ENCODE data around the gene OR5L1.

Gene OR5L1
- 0 reads per million in 2 donors for total RNA-seq

DNA sequence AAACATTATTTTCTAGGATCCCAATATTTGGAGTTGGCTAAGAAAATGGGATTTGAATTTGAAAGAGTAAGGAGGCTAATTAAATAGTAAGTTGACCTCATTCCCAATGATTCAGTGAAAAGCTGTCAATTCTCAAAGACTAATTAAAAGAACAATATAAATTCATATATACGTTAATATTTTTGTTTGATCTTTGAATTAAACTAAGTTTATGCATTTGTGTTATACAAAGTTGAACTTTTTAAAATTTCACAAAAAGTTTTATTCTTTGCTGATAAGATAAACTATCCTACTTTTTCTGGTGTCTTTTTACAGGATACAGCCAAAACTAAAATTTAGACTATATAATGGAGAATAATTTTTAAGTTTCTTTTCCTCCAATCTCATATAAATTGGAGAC lies at the start of gene OR5L1:
Gene OR5L1 (plus strand): TSS at position 301 of the 400 bp plus-strand sequence. CDS start 100 bp downstream, outside the sequence.
- no peak for DNase-seq

DNA sequence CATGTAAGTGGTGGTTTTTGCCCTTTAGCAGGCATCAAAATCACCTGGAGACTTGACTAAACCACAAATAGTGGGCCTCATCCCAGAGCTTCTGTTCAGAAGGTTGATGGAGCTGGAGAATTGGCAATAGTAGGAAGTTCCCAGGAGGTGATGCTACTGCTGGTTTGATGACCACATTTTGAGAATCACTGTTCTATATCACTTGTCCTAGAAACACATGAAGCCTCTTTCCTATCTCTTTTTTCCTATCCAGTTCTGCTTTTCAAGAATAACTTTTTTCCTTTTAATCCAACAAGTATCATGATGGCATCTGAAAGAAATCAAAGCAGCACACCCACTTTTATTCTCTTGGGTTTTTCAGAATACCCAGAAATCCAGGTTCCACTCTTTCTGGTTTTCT lies 38.0 kb upstream of the OR5L1 start, which contains the start of gene OR5D13:
Gene OR5D13 (plus strand): TSS at position 301 of the 400 bp plus-strand sequence. CDS start 0 bp downstream, at position 301.
- DNase-seq = no peak

DNA sequence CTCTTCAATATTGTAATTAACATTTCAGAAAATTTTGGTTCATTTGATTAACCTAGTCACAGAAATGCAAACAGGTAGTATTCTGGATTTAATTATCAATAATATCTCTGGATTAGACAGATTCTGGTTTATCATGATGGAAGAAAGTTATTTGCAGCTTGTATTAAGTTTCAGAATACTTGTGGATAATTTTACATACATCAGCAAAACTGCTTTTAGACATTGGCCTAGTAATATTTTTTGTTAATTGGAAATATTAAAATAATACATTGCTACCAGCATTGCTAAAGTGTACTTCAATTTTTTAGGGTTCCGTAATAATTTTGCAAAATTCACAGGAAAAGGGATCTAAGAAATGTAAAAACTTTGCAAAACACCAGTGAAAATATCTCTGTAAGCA lies 19.6 kb upstream of the OR5L1 start:
- DNase-seq = no peak

DNA sequence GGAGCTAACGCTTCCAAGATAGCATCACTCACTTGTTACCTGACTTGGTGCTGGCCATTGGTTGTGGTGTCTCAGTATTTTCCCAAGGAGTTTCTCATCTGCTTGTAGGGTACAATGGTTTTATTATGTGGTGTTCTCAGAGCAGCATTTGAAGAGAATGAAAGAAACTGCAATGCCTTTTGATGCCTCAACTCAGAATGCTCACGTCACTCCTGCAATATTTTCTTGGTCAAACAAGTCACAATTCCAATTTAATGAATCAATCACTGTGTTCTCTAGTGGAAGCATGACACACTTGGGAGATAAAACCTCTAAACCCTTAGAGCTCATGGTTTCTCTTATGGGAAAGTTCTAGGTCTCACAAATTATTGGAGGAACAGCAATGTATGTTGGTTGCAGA lies 17.8 kb upstream of the OR5L1 start:
- DNase-seq = no peak

DNA sequence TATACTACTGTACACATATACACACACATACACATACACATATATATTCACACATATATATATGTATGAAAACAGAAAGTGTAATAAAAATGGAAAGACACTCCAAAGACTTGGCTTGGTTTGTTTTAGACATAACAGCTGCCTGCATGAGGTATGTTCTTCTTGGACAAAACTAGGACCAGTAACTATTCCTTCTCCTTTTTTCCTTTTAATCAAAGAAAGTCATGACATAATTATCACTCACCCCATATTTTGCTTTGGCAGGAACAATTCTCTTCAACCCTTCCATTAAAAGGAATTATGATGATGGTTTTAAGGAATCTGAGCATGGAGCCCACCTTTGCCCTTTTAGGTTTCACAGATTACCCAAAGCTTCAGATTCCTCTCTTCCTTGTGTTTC lies 15.9 kb upstream of the OR5L1 start, which contains the start of gene OR5D14:
Gene OR5D14 (plus strand): TSS at position 301 of the 400 bp plus-strand sequence. CDS start 0 bp downstream, at position 301.
- DNase-seq = no peak

DNA sequence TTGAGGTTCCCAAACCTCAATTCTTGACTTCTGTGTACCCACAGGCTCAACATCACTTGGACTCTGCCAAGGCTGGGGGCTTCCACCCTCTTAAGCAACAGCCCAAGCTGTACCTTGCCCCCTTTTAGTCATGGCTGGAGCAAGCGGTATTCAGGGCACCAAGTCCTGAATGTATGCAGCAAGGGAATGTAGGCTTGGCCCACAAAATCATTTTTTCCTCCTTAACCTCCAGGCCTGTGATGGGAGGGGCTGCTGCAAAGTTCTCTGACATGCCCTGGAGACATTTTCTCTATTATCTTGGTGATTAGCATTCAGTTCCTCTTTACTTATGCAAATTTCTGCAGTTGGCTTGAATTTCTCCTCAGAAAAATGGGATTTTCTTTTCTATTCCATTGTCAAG lies 4.9 kb upstream of the OR5L1 start:
- DNase-seq = no peak

DNA sequence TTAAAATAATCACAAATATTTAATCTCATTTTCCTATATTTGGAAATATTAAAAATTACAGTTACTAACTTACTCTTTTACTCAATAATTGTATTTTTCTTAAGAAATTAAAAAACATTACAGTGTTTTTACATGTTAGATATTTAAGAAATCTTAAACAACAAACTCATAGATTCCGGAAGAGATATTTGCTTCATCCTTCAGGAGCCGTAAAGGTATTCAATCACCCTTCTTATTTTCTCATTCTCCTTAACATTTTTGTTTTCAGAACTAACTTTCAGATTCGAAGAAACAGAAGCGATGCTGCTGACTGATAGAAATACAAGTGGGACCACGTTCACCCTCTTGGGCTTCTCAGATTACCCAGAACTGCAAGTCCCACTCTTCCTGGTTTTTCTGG lies 8.2 kb downstream of the OR5L1 start, which contains the start of gene OR5D18:
Gene OR5D18 (plus strand): TSS at position 301 of the 400 bp plus-strand sequence. CDS start 0 bp downstream, at position 301.
- DNase-seq = no peak

DNA sequence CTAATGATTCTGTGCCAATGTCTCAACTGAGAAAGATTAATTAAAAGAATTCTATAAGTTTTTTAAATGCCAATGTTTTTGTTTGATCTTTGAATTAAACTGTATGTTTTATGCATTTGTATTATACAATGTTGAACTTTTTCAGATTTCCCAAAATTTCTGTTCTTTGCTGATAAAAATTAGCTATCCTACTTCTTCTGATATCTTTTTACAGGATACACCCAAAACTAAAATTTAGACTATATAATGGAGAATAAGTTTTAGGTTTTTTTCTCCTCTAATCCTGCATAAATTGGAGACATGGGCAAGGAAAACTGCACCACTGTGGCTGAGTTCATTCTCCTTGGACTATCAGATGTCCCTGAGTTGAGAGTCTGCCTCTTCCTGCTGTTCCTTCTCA lies 15.8 kb downstream of the OR5L1 start, which contains the start of gene OR5L2:
Gene OR5L2 (plus strand): TSS at position 301 of the 400 bp plus-strand sequence. CDS start 0 bp downstream, at position 301.
- no peak for DNase-seq

DNA sequence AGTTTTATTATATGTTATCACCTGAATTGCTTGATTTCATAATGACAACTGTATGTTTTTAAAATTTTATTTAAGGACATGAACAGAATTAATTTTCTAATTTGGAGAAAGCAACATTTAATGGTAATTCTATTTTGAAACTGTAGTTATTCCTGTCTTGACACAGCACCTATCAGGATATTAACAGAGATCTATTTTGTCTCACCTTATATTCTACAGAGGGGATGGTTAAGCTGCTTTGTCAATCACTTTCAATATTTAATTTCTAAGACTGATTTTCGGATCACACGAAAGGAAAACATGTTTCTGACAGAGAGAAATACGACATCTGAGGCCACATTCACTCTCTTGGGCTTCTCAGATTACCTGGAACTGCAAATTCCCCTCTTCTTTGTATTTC lies 27.3 kb downstream of the OR5L1 start, which contains the start of gene OR5D16:
Gene OR5D16 (plus strand): TSS at position 301 of the 400 bp plus-strand sequence. CDS start 0 bp downstream, at position 301.
- no peak for DNase-seq

DNA sequence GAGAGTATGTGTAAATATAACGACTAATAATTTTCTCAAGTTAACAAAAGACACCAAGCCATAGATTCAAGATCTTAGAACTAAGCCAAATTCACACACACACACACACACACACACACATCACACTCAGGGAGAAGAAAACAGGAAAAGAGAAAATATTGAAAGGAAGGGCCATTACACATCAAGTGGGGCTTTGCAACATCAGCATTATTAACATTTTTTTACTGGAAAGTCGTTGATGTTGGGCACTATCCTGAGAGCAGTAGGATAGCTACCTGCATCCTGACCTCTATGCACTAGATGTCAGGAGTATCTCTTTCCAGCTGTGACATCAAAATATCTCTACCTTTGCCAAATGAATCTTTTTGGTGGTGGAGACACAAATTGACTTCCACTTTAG lies 36.3 kb downstream of the OR5L1 start:
- DNase-seq = no peak

DNA sequence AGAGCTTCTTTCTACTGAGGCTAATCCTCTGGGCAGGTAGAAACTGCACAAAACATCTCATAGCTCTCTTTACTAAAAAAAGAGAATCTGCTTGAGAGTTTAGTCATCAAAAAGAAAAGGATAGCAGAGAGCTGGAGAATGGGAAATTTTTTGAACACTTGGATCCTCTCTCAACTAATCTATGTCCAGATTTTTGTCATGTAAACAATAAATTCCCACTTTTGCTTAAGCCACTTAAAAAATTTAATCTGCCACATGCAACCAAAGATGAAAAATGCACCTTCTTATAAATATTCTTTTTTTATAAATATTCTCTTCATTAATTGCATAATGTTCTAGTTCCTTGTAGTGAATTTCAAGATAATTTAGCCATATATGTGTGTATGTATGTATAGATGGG lies 37.9 kb downstream of the OR5L1 start:
- no peak for DNase-seq

DNA sequence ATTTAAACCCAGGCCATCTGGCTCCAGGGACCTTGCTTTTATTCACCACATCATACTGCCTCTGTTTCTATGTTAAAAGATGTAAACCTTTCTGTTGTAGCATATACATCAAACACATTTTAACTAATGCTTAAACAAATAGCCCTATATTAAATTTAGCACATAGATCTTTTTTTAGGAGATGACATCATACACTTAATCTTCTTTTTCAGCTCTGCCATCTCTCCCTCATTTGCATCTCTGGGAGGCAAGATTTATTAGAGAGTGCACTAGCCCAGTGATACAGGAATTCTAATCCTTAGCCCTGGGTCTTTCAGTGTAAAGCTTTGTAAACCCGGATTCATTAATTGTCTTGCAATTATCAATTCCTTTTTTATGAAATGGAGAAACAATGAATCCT lies 41.0 kb downstream of the OR5L1 start:
- no peak for DNase-seq

DNA sequence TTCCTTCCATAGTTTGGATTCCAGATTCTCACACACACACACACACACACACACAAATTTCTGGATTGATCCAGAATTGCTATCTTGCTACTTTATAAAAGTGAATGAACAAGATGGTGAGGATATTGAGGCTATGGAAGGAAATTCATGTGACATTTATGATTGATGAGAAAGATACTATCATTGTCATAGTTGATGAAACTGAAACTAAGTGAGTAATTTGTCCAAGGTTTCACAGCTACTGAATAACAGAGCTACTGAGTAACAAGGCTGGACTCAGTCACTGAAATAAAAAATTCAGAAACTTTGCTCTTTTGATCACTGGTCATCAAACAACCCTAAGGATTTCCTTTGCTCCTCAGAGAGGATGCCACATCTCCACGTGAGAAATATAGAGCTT lies 43.5 kb downstream of the OR5L1 start:
- no peak for DNase-seq

Data from T-helper 2 cell (primary cell).